GM19468 (cell line): ENCODE data around the gene DZIP1.

Experiments
- ATAC-seq: cut with Tn5 transposase; IDR thresholded peaks from one replicate; pipeline ENCODE4 v1.9.1; 2021; ENCODE audit warnings: mild to moderate bottlenecking, moderate library complexity, moderate number of reproducible peaks; ENCODE audit not compliant: unreplicated experiment; ENCODE audit errors: extremely low read depth

The DZIP1 gene

DNA sequence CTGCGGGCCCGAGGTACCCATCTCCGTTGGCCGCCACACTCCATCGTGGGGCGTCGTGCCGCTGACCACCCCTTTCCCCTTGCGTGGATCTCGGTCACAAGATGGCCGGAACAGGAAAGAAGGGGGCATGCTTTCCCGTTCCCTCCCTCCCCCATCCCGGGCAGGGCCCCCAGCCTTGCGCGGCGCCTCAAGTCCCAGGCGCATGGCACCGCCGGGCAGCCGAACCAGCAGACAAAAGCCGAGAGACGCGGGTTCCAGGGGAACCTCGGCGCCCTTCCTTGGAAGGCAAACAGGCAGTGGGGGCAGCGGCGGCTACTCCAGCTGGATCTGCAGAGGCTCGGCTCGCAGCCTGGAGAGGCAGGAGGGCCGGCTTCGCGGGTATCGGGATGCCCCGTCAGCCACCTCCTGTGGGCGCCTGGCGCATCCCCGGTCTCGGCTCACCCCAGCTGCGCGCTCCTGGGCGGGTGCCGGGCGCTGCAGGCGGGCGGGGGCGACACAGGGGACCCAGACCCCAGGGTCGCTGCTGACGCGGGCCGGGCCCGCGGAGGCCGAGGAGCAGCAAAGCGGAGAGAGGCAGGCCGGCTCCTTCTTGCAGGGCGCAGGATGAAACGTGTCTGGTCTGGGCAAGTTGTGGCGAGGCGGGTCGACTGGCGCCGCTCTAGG, 439 bp downstream of the DZIP1 start:
- ATAC-seq: peak; percentile 1

DNA sequence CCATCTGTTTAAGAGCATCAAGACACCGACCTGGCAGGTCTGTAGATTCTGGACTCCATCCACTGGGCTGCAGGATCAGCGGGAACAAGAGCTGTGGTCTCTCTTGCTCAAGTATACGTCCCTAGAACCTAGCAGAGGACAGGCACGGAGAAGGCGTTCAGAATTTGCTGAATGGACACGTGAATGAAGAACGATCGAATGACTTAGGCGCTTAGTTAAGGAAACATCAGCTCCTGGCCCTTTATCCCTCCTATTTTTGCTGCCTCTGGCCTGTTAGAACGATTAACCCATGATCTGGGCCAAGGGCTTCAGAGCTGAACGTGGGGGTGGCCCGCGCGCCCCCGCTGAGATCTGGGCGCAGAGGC, 953 bp downstream of the DZIP1 start:
- no peak for ATAC-seq

DNA sequence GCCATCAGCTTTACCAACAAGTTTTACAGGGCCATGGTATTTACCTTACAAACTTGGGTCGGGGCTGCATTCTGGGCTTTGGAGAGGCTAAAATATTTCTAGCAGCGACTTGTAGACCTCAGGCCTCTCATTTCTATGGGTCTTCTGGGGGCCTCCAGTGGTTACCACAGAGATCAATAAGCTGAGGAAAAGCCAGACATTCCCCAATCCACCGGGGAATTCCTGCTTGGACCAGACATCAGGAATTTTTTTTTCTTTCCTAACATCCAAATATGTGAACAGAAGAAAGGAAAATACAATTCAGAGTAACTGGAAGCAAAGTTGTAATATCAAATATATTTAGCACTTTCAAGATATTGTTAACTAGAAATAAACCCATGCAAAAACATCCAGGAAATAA, 1.5 kb downstream of the DZIP1 start:
- ATAC-seq: no peak

DNA sequence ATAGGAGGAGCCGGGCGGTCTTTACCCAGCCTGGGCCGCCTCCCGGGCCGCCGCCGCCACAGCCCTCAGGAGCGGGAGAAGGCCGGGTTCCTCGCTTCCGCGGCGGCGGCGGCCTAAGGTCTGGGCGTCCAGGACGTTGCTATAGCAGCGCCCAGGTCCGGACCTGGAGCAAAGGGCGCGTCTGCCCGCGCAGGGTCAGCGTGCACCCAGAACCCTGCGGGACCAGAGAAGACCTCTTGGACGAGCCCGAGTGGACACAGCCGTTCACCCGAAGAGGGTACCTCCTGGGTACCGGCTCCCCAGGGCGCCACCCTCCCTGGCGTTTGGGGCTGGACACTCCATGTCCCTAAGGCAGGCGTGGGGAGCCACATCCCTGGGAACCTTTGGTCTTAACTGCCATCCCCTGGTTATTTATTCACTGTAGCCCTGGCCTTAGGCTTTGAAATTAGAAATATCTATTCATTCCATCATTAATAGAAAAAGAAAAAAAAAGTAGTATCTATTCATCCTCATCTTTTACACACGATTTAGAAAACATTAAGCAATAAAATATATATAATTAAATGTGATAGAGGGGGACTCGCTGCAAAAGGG, 2.4 kb downstream of the DZIP1 start:
- ATAC-seq: no peak

DNA sequence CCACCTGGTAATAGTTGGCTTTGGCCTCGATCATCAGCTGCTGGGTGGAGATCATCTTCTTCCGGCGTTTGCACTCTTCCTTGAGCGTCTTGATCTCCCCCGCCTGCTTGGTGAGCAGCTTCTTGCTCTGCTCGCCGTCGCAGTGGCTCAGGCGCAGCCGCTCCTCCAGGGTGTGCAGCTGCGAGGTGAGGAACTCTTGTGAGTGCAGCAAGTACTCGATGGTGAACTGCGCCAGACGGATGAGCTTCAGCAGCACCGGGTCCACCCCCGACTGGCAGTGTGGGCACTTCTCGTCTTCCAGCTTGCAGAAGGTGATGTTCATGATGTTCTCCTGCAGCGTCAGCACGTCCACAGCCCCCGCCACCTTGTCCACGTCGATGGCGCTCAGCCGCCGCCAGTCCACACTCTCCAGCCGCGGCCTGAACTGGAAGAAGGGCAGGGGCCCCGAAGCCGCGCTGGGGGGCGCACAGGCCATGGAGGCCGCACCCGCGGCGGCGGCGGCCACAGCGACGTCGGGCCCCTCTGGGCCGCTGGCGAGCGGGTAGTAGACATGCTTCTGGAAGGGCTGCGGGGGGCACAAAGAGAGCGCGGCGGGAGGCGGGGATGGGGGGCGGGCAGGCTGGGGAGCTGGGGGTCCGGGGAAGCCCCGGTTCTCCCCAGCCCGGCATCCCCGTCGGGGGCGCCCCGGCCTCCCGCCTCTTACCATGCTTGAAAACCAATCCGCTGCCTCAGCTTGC, 3.0 kb downstream of the DZIP1 start:
- no peak for ATAC-seq

DNA sequence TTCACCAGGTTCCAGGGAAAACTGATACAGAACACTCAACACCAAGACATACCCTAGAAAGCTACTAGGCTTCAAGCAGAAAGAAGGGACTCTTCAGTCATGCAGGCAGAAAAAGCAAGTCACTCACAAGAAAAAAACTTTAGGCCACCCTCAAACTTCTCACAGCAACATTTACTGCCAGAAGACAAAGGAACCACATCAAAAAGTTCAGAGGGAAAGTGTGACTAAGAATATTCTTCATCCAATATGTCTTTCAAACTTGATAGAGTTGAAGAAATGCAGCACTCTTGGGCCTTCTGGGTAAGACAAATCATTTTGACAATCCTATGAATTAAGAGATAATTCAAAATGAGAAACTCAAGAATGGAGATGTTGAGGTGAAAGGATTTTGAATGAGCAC, 7.7 kb downstream of the DZIP1 start:
- ATAC-seq: no peak

DNA sequence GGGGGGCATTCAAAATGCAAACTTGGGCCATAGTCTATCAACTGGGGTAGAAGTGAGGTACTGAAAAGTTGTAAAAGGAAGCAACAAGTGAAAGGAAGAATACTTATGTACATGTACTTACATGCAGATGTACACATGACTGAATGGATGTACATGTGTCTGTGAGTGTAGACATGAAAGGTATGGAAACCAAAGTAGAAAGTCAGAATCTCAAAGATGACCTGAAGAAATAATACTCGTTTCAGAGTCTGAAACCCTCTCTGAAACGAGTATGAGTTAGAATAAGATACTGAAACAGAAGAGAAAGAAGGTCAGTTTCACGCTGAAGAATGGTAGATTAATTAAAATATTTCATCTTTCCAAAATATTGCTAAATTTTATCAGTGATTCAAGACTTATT, 13.9 kb downstream of the DZIP1 start:
- ATAC-seq: no peak

DNA sequence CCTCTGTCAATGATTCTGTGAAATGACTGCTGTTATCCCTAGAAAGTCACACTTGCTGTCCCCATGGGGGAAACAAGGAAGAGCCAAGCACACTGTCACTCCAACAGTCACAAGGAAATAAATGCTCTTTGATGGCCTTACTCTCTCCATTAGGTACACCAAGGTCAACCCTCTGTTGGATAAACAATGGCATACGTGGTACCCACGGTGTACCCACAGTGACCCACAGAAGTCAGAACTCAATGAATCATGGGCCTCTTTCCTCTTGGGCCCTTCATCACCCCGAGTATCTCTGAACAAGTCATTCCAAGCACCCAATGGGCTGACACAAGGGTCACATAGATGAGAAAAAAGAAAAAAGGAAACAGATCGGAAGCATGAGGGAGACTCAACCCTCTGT, 15.4 kb downstream of the DZIP1 start:
- no peak for ATAC-seq

DNA sequence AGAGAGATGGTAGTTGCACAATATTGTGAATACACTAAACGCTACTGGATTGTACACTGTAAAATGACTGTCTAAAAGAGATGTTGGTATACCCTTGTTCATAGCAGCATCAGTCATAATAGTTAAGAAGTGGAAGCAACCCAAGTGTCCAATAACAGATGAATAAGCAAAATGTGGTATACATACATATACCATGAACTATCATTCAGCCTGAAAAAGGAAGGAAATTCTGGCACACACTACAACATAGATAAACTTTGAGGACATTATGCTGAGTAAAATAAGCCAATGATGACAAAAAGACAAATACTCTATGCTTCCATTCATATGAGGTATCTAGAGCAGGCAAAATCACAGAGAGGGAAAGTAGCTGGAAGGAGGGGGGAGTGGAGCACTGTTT, 16.0 kb downstream of the DZIP1 start:
- no peak for ATAC-seq

DNA sequence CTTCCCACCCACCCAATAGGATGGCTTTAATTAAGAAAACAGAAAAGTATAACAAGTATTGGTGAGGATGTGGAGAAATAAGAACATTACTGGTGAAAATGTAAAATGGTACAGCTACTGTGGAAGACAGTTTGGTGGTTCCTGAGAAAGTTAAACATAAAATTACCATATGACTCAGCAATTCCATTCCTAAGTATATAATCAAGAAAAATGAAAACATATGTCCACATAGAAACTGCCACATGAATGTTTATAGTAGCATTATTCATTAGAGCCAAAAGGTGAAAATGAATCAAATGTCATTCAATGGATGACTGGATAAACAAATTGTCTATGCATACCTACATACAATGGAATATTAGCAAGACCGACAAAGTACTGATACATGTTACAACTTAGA, 16.9 kb downstream of the DZIP1 start:
- no peak for ATAC-seq

DNA sequence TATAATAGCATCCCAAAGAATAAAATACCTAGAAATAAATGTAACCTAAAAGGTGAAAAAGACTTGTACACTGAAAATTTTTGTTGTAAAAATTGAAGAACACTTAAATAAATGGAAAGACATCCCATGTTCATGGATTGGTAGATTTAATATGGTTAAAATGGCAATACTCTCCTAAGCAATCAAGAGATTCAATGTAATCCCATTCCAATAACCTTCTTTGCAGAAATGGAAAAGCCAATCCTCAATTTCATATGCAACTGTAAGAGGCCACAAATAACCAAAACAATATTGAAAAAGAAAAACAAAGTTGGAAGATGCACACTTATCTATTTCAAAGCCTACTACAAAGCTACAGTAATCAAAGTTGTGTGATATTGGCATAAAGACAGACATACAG, 17.7 kb downstream of the DZIP1 start:
- no peak for ATAC-seq

DNA sequence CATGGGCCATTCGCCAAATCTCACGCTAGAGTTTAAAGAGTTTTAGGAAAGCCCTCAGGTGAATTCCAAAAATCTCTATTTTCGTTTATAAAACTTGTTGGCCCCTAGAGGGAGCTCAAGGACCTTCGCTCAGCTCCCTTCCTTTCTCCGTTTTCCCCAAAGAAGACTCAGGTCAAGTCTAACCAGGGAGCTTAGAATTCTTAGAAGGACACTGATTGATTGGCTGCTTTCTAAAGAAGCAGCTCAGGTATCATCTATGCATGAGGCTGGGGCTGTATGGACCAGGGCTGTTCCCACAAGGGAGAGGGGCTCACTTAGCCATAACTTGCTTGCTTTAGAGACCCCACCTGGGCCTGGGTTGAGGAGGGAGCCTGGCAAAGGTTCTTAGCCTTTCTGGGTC, 20.5 kb downstream of the DZIP1 start:
- no peak for ATAC-seq

DNA sequence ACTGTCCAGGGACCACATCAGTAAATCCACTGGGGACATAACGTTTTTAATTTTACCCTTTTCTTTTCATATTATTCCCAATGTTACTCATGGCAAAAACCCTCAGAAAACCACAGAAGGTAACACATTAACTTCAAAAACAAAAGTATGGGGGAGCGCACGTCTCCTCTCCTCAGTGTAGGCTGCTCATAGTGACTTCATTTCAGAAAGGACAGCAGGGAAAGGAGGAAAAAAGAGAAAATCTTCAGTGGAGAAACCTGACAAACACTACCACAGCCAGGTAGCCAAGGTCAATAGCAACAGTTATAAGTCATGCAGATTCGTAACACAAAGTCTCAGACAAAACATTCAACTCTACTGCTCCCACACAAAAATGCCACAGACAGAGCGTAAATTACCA, 21.4 kb downstream of the DZIP1 start:
- no peak for ATAC-seq

DNA sequence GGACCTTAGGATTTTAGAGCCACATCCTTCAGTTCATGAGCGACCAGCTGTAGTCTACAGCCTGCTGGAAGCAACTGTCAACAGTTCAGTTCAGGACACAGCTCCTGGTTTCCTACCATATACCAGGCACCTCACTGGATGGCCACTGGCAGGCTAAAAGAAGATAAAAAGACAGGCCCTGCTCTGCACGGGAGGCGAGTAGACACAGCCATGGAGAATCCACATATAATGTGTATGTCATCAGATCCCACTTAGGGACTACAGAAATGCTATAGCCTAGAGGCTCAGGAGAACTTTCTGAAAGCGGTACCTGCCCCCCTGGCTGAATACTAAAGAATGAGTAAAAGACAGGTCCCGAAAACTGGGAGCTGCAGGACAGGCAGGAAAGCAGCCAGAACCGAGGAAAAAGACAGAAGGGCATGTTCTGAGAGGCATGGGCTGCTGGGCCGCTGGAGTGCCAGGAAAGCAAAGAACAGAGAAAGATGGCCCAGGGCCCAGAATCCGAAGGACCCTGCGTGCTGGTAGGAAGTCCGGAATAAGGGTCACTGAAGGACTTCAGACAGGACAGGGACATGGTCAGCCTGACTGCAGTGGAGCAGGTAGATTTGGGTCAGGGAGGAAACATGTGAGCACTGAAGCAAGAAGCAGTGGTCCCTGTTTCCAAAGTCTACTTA, 23.5 kb downstream of the DZIP1 start:
- no peak for ATAC-seq

DNA sequence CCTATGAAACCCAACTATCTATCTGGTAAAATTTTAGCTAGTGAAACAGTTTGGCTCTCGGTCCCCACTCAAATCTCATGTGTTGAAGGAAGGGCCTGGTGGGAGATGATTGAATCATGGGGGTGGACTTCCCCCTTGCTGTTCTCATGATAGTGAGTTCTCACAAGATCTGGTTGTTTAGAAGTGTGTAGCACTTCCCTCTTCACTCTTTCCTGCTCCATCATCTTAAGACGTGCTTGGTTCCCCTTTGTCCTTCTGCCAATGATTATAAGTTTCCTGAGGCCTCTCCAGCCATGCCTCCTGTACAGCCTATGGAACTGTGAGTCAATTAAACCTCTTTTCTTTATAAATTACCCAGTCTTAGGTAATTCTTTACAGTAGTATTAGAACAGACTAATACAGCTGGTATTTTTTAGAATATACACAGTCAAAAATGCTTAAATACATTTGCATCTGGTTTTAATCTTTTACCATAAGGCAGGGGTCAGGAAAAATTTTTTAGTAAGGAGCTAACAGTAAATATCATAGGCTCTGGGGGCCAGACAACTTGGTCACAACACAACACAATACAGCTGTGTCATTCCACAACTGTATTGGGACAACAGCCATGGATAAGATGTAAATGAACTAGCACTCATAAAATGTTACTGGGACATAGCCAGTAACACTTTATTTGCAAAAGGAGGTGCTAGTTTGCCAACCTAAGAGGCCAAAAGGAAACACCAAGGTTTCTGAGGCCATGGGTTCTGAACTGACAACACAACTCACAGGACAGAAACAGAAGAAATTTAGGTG, 24.3 kb downstream of the DZIP1 start:
- no peak for ATAC-seq

DNA sequence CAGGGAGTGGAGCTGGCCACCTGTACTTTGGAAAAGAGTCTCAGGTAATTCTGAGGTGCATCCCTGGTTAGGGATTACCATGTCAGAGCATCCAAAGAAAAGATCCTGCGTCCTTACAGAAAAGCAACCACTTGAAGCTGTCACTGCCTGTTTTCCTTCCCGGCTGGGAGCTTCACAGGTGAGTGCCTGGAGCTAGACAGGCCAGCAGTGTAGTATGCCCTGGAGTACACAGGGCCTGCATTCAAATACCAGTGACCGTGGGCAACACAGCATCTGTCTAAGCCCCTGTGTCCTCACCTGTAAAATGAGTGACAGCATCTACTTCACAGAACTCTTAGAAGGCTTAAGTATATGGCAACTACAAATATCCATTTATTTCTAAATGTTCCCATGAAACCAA, 29.0 kb downstream of the DZIP1 start:
- ATAC-seq: no peak

DNA sequence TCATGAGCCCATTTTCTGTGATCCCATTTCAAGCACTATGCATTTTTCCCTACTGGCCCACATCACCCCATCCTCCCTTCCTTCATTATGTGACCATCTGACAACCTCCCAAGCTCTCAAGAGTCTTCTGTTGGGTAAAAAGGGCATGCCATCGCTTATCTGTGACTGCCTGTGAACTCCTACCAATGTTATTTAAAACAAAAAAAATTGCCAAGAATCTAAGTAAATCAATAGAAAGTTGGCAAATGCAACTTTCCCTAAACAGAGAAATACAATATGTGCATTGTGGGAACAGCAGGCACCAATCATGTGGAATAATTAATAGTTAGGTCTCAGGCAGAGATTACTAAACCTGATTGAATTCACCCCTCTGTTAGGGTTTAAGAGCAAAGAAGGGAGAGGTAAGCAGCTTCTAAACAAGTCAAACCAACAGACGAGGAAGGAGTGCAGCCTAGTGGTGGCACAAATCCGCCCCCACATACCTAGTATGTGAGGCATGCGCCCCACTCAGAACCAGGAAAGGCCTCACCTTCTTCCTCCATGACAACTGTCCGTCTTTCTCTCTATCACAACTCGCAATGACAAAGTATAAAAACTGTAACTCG, 29.8 kb downstream of the DZIP1 start:
- ATAC-seq: no peak

DNA sequence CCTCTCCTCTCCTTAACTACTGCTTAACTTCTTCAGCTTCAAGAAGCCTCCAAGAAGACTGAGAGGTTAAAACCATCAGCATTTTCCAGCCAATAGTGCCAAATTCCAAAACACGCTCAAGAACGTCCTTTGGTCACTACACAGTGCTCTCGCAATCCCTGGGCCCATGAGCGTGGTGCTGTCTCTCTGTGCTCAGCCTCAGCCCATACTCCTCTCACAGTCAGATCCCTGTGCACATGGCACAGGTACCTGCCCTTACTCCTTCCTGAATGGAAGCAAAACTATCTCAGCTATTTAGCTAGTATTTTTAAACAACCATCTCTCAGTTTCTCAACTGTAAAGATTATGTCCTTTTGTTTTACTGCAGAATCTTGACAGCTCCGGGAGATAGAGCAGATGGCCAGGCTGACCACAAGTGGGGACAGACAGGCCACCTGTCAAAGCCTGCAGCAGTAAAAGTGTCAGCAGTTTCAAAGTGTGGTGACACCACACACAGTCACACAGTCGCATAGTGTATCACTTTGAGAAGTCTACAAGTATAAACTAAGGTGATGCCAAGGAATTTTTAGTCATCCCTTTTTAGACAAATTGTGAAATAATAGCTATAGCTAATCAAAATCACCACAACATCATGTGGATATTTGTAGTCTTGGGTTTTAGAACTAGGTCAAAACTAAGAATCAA, 35.7 kb downstream of the DZIP1 start:
- no peak for ATAC-seq

DNA sequence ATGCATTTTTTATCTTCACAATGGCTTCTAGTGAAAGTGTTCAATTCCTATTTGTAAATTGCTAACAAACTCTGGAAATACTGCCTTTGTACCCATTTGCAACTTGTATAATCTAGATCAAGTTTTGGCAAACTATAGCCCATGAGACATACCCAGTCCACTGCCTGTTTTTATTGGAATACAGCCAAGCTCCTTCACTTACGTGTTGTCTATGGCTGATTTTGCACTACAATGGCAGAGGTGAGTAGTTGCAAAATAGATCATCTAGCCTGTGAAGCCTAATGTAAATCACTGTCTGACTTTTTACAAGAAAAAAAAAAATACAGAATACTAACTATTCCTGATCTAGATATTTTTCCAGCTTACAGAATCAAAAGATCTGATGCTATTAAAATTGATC, 37.1 kb downstream of the DZIP1 start:
- no peak for ATAC-seq
